SKM-1 (cell line): Measurements from ENCODE around the gene AFDN.

Experiments used
- DNase-seq: peaks from one replicate; lab custom pipeline; 2025; ENCODE audit not compliant: unreplicated experiment; lab: John Stamatoyannopoulos, UW

AFDN gene

GRCh38 chr6:167794161-167795157, 32.3 kb upstream of the AFDN start:
- no peak for DNase-seq

- no peak for DNase-seq
These were observed 31.3 kb upstream of the AFDN start for GRCh38 chr6:167795321-167795811.

- DNase-seq, result no peak
These were observed 30.9 kb upstream of the AFDN start for GRCh38 chr6:167795874-167796191.

- DNase-seq, result no peak
These were observed 30.3 kb upstream of the AFDN start for GRCh38 chr6:167796192-167796981.

GRCh38 chr6:167797011-167797471, 29.7 kb upstream of the AFDN start:
- DNase-seq, result no peak

- DNase-seq, result no peak
These were observed 29.0 kb upstream of the AFDN start for GRCh38 chr6:167797476-167798265.

- DNase-seq, result no peak
These were observed 28.3 kb upstream of the AFDN start for GRCh38 chr6:167798453-167798852.

- DNase-seq, result no peak
These were observed 27.5 kb upstream of the AFDN start for GRCh38 chr6:167799033-167799821.

- DNase-seq, result no peak
These were observed 26.2 kb upstream of the AFDN start for GRCh38 chr6:167800549-167800948.

GRCh38 chr6:167801263-167801662, 25.4 kb upstream of the AFDN start:
- no peak for DNase-seq

GRCh38 chr6:167802339-167802738, 24.4 kb upstream of the AFDN start:
- no peak for DNase-seq

GRCh38 chr6:167803816-167804215, 22.9 kb upstream of the AFDN start:
- no peak for DNase-seq

- no peak for DNase-seq
These were observed 22.3 kb upstream of the AFDN start for GRCh38 chr6:167804281-167805013.

GRCh38 chr6:167805349-167806060, 21.2 kb upstream of the AFDN start:
- no peak for DNase-seq

GRCh38 chr6:167806061-167806700, 20.5 kb upstream of the AFDN start:
- DNase-seq, result no peak

- DNase-seq, result no peak
These were observed 19.5 kb upstream of the AFDN start for GRCh38 chr6:167807200-167807599.

GRCh38 chr6:167807756-167808155, 19.0 kb upstream of the AFDN start:
- DNase-seq, result no peak

GRCh38 chr6:167811040-167811439, 15.7 kb upstream of the AFDN start:
- DNase-seq, result no peak
